Tibial nerve (tissue), 4 donors: ENCODE results near the gene USP51. TPM values are rescaled to one million over a fixed set of nuclear protein-coding genes. Genes with fewer than 3 reads are reported as not detected.
A peak's percentile ranks its signal among the peaks of the same experiment; 100 is the strongest.
"Not testable (repeated sequence)": the region's sequence is repeated elsewhere in the genome, so short reads cannot be mapped to it uniquely, and the experiment has no call there.

Experiments used
- DNase-seq, 2 donors: peaks; one replicate each; pipeline ENCODE4 v3.0.0-alpha.2; 2019; ENCODE audit warnings: low spot score in 2 of 2
- H3K27ac ChIP-seq, 4 donors: fragments of 200-600 bp; sonication (generic) in 3 of 4; one replicate each; pipeline ENCODE4 v1.5.1; 2017 to 2019; ENCODE audit warnings: mild to moderate bottlenecking in 1 of 4
- H3K27me3 ChIP-seq, 2 donors: fragments of 200-600 bp; sonication (generic) in 1 of 2; one replicate each; pipeline versions ENCODE4 v1.5.1 to v1.6.0; 2017 to 2019
- H3K36me3 ChIP-seq, 3 donors: fragments of 200-600 bp; sonication (generic); one replicate each; pipeline ENCODE4 v1.5.1; 2018 to 2019
- H3K4me1 ChIP-seq, 4 donors: fragments of 200-600 bp; sonication (generic) in 3 of 4; one replicate each; pipeline ENCODE4 v1.5.1; 2017 to 2019
- H3K4me3 ChIP-seq, 4 donors: fragments of 200-600 bp; sonication (generic) in 3 of 4; one replicate each; pipeline ENCODE4 v1.5.1; 2017 to 2019; ENCODE audit warnings: mild to moderate bottlenecking in 1 of 4, moderate library complexity in 1 of 4
- H3K9me3 ChIP-seq, 4 donors: fragments of 200-600 bp; sonication (generic) in 3 of 4; one replicate each; pipeline ENCODE4 v1.5.1; 2017 to 2019
- EP300 ChIP-seq, 2 donors: sonication (generic); formaldehyde crosslinking; IDR thresholded peaks; one replicate each; pipeline ENCODE4 v1.6.1; 2017; ENCODE audit warnings: antibody characterized with exemption in 2 of 2, mild to moderate bottlenecking in 1 of 2
- POLR2A ChIP-seq, 2 donors: fragments of 450-650 bp; IDR thresholded peaks; one replicate each; pipeline ENCODE4 v1.6.1; 2017; ENCODE audit warnings: antibody characterized with exemption in 2 of 2, mild to moderate bottlenecking in 2 of 2, moderate library complexity in 2 of 2
- WGBS, 2 donors: methylation state at CpG; one replicate each; pipeline ENCODE4 v1.1.5; 2018; 5-methylcytosine and 5-hydroxymethylcytosine counted together
- total RNA-seq, 4 donors: library from RNA; depleted of rRNA; stranded (reverse); fragments of >200 nt; gene quantifications; one replicate each; pipeline ENCODE4 v1.1.0, GENCODE V29; 2016
- TF ChIP-seq, protein P1 (sequence below), 5 experiments: fragments of 200-600 bp in 3 of 5; fragments of 450-650 bp in 2 of 5; sonication (generic) in 3 of 5; IDR thresholded peaks; one replicate each; pipeline ENCODE4 v1.5.1; 2016 to 2019; ENCODE audit warnings: antibody characterized with exemption in 5 of 5, mild to moderate bottlenecking in 3 of 5, moderate library complexity in 2 of 5

The USP51 gene
- total RNA-seq, 4 donors from 2014 or later: 1.3 to 14.3 (median 3.2) TPM

DNA sequence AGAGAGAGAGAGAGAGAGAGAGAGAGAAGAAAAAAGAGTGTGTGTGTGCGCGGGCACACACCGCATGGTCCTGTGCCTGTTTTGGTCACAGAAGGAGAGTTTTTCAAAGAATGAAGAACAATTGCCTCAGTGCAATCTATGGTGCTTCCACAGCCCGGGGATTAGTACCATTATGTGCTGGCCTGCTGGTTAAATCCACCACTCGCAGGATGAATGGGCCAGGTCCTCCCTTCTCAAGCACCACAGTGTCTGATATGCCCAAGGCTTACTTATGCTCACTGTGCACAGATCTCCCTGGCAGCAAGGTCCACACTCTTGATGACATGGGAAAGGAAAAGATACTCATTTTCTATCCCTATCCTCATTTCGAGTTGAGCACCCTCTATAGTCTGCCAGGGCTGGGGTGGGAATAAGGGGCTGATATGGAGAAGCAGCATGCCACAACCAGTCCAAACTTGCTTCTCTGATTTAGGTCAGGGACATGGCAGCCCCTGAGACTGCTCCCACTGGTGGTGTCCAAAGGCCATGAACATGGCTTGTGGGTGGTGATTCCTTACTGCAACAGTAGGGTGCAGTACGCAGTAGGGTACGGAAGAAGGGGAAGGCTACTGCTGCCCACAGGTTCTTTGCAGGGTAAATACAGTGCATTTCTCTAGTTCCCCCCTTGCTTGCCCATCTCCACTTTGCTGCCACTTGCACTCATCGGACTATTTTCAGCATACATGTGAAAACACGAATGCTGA lies 18.9 kb upstream of the USP51 start:
- no CpG with 5 or more reads among the region's 10 CpGs for WGBS, 2 donors
- not testable (repeated sequence) for H3K4me1 ChIP-seq

DNA sequence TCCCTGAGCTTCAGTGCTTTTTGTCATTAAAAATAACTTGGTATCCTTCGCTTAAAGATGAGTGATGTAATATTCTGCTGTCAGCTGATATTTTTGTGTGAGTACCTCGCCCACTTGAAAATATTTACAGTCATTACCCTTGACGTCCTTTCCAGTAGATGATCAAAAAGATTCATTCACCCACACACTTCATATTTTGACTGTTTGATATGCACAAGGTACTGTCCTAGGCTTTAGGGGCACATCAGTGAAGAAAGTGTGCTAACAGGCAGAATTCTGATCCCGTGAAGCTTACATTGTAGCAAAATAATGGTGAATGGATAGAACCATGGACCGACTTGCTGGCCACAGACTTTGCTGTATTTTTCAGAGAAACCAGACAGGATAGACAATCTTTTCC lies 18.1 kb upstream of the USP51 start:
- DNase-seq, H3K4me3 ChIP-seq, H3K27ac ChIP-seq, H3K27me3 ChIP-seq, H3K4me1 ChIP-seq, H3K36me3 ChIP-seq, H3K9me3 ChIP-seq: not testable (repeated sequence)
- WGBS, 2 donors: no CpG with 5 or more reads among the region's 5 CpGs

More for the DNA sequence above, 18.9 kb upstream of the USP51 start:
- not testable (repeated sequence) for H3K4me3 ChIP-seq, H3K36me3 ChIP-seq, H3K27me3 ChIP-seq, DNase-seq, H3K9me3 ChIP-seq, H3K27ac ChIP-seq

DNA sequence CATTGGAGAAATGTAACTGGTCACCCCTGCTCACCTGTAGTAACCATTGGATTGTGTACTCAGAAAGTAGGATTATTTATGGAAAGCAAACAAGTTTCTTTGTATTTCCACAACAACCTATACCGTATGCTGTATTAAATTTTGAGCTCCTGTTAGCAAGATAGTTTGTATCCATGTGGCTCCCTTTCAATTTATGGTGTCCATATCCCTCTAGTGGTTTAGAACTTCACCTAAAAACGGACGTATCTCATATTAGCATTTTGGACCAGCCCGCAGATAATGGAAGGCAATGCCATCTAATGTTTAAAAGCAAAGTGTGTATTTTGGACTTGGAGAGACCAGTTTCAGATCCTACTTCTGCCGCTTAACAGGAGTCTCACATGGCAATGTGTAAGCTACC lies 17.4 kb upstream of the USP51 start:
- not testable (repeated sequence) for H3K4me1 ChIP-seq, DNase-seq, H3K36me3 ChIP-seq, H3K27me3 ChIP-seq, H3K4me3 ChIP-seq, H3K9me3 ChIP-seq, H3K27ac ChIP-seq
- WGBS, 2 donors: no CpG with 5 or more reads among the region's 5 CpGs

DNA sequence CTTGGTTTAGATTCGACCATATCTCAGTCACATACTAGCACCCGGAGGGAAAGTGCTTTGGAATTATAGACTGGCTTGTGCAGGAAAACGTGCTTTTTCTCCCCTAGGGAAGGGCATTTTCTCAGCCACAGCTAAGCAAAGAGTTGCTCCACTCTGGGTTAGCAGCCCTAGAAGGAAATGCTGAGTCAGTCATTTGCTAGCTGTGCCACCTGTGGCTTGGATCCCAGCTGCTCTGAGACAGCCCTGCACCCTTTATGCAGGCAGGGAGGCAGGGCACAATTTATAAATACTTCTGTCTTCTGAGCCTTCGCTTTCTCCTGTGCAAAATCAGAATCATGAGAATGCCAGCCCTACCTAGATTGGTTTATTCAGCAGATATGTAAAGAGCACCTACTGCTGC lies 1.3 kb upstream of the USP51 start:
- no peak overlapping the region for H3K27ac ChIP-seq
- H3K27me3 ChIP-seq: peaks cover 0 to 4% of the 10 kb centered on the region in 2 donors
- WGBS, 2 donors: 66 to 74% methylated on average over 4 of the region's 4 CpGs

DNA sequence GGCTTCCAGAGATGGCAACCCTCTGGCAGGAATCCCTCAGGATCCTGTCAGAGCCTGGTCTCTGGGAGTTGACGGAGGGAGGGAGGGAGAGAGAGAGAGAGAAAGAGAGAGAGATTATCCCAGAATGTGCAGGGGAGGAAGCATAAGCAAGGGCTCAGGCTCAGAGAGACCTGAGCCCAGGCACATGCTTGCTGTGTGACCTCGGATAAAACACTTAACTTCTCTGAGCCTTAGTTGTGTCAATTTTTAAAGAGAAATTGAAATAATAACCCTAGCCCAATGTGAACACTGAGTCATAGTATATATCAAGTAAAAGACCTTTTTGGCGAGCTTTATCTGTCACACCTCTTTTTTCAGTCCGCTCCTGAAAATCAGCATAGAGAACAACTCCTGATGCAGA lies 473 bp upstream of the USP51 start:
- H3K36me3 ChIP-seq: no peaks in the 10 kb centered on the region
- no peak for DNase-seq
- peak overlapping the region; percentile 51 to 74 (median 60) for H3K4me3 ChIP-seq
- WGBS, 2 donors: 66 to 72% methylated on average over 4 of the region's 4 CpGs
- no peak for TF ChIP-seq POLR2A (IDR thresholded peaks at IDR 0.05)
- H3K4me1 ChIP-seq: peaks cover 0 to 13% (median 4%) of the 10 kb centered on the region in 4 donors
- peak overlapping the region; percentile 90 to 98 (median 94) for H3K27ac ChIP-seq
- no peaks in the 10 kb centered on the region for H3K9me3 ChIP-seq
- H3K27me3 ChIP-seq: peaks cover 0 to 4% of the 10 kb centered on the region in 2 donors

More for the DNA sequence above, 1.3 kb upstream of the USP51 start:
- Histone ChIP-seq H3K4me3 (no peak overlapping the region), H3K4me1 (peaks cover 0 to 13% (median 4%) of the 10 kb centered on the region in 4 donors), H3K36me3 (no peaks in the 10 kb centered on the region), H3K9me3 (no peaks in the 10 kb centered on the region)
- TF ChIP-seq, protein P1, sequence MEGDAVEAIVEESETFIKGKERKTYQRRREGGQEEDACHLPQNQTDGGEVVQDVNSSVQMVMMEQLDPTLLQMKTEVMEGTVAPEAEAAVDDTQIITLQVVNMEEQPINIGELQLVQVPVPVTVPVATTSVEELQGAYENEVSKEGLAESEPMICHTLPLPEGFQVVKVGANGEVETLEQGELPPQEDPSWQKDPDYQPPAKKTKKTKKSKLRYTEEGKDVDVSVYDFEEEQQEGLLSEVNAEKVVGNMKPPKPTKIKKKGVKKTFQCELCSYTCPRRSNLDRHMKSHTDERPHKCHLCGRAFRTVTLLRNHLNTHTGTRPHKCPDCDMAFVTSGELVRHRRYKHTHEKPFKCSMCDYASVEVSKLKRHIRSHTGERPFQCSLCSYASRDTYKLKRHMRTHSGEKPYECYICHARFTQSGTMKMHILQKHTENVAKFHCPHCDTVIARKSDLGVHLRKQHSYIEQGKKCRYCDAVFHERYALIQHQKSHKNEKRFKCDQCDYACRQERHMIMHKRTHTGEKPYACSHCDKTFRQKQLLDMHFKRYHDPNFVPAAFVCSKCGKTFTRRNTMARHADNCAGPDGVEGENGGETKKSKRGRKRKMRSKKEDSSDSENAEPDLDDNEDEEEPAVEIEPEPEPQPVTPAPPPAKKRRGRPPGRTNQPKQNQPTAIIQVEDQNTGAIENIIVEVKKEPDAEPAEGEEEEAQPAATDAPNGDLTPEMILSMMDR (IDR thresholded peaks at IDR 0.05): no peak
- no peak for TF ChIP-seq EP300 (IDR thresholded peaks at IDR 0.05)
- no peak for TF ChIP-seq POLR2A (IDR thresholded peaks at IDR 0.05)
- no peak for DNase-seq

DNA sequence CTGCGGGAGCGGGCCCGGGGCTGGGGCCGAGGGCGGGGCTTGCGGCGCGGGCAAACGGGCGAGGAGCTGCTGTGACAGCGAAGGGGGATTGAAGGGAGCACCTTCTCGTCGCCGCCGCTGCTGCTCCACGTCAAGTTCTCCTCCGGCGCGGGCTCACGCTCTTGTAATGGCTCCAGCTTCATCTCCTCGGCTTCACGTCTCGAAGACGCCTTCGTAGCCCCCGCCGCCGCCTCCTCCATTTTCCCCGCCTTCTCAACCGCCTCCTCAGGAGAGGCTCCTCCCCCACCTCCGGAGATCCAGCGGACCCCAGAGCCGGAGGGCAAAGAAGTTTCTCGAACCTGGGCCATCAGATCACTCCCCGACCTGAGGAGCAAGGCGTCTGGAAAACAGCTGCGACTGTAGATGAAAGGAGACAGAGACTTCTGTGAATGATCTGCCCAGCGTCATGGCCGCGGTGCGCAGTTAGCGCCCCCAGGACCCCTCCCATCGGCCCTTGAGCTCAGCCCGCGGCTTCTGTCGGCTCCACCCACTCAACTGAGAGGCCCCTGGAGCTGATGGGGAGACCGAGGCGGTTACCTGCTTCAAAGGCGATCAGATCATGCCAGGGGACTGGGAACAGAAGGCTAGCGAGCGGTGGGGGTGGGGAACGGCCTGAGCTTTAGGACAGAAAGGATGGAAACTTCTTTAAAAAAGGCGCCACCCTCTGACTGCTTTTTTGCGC lies 895 bp downstream of the USP51 start:
- H3K9me3 ChIP-seq: no peaks in the 10 kb centered on the region
- peak overlapping the region; percentile 51 to 74 (median 60) for H3K4me3 ChIP-seq
- peaks cover 0 to 13% (median 4%) of the 10 kb centered on the region in 4 donors for H3K4me1 ChIP-seq
- TF ChIP-seq, protein P1 (IDR thresholded peaks at IDR 0.05): no peak
- TF ChIP-seq POLR2A (IDR thresholded peaks at IDR 0.05): peak in 1 of 2 donors; percentile 49
- no peaks in the 10 kb centered on the region for H3K36me3 ChIP-seq
- H3K27me3 ChIP-seq: peaks cover 0 to 4% of the 10 kb centered on the region in 2 donors
- WGBS, 2 donors: 0 to 55% methylated on average over 17 to 54 of the region's 54 CpGs
- H3K27ac ChIP-seq: peak overlapping the region; percentile 90 to 98 (median 94)
- peak; percentile 52 to 62 for DNase-seq

DNA sequence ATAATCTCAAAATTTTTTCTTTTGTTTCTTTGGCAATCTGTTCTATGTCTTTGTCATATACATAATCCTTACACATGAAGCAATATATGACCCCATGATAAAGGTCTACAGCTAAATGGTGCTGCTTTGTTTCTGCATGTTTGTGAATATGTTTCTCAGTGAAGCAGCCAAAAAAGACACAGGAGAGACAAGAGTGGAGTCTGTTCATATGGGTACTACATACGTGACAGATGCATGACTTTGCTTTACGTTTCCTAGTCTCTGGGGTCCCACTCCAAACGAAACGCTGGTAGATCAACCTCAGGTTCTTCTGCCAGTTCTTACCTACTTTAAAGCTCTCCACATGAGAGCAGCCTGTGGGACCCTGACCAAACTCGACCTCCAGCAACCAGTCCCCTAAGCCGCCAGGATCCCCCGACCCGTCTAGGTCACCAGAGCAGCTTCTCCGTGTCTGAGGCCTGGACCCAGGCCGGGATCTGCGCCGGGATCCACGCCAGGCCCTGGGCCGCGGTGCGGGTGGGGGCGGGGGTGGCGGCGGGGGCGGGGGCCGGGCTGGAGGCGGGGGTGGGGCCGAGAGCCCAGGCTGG lies 1.5 kb downstream of the USP51 start:
- H3K27me3 ChIP-seq: peaks cover 0 to 4% of the 10 kb centered on the region in 2 donors
- 0 to 36% methylated on average over 8 to 13 of the region's 23 CpGs for WGBS, 2 donors
- H3K4me1 ChIP-seq: peaks cover 0 to 13% (median 4%) of the 10 kb centered on the region in 4 donors
- TF ChIP-seq POLR2A (IDR thresholded peaks at IDR 0.05) (no peak), EP300 (IDR thresholded peaks at IDR 0.05) (no peak)
- TF ChIP-seq, protein P1 (IDR thresholded peaks at IDR 0.05): no peak
- no peaks in the 10 kb centered on the region for H3K9me3 ChIP-seq
- no peak for DNase-seq
- no peaks in the 10 kb centered on the region for H3K36me3 ChIP-seq
- peak overlapping the region; percentile 51 to 74 (median 60) for H3K4me3 ChIP-seq
- H3K27ac ChIP-seq: peak overlapping the region; percentile 90 to 98 (median 94)
